Peyer's patch (tissue), 4 donors: ENCODE data around the gene PITHD1. TPM values are rescaled to one million over a fixed set of nuclear protein-coding genes. Genes with fewer than 3 reads are reported as not detected.

ENCODE experiments used
- DNase-seq, 3 donors: peaks; one replicate each; pipeline ENCODE4 v3.0.0-alpha.2; 2017 to 2019
- H3K27ac ChIP-seq, 4 donors: fragments of 200-600 bp; sonication (generic); one replicate each; pipeline ENCODE4 v1.5.1; 2016 to 2019
- H3K27me3 ChIP-seq, 2 donors: fragments of 200-600 bp; sonication (generic); one replicate each; pipeline ENCODE4 v1.5.1; 2019
- H3K36me3 ChIP-seq, 3 donors: fragments of 200-600 bp; sonication (generic); one replicate each; pipeline ENCODE4 v1.5.1; 2016 to 2019
- H3K4me1 ChIP-seq, 4 donors: fragments of 200-600 bp; sonication (generic); one replicate each; pipeline ENCODE4 v1.5.1; 2016 to 2019
- H3K4me3 ChIP-seq, 4 donors: fragments of 200-600 bp; sonication (generic); 1 replicate in 3 of 4; 2 replicates in 1 of 4; pipeline ENCODE4 v1.5.1; 2016 to 2019; ENCODE audit warnings: mild to moderate bottlenecking in 1 of 4
- H3K9me3 ChIP-seq, 4 donors: fragments of 200-600 bp; sonication (generic); one replicate each; pipeline ENCODE4 v1.5.1; 2016 to 2019; ENCODE audit warnings: mild to moderate bottlenecking in 1 of 4
- CTCF ChIP-seq, 6 experiments: fragments of 450-650 bp in 4 of 6; fragments of 200-600 bp in 2 of 6; sonication (generic) in 1 of 6; IDR thresholded peaks; one replicate each; pipeline ENCODE4 v1.5.1; 2017 to 2019; ENCODE audit warnings: antibody characterized with exemption in 6 of 6, mild to moderate bottlenecking in 3 of 6, moderate library complexity in 1 of 6
- POLR2A ChIP-seq, 2 donors: fragments of 450-650 bp; IDR thresholded peaks; one replicate each; pipeline ENCODE4 v1.5.1; 2017; ENCODE audit warnings: antibody characterized with exemption in 2 of 2, mild to moderate bottlenecking in 2 of 2, moderate library complexity in 2 of 2
- total RNA-seq, 4 donors: library from RNA; depleted of rRNA; stranded (reverse); fragments of >200 nt; gene quantifications; one replicate each; pipeline ENCODE4 v1.1.0, GENCODE V29; 2016

Gene PITHD1
- total RNA-seq, 4 donors from 2014 or later = 19.4 to 47.0 (median 30.1) TPM

GRCh38 chr1:23795676-23796465 lies 17.7 kb downstream of the PITHD1 start:
- peak in 1 of 3 donors; percentile 46 for DNase-seq
- TF ChIP-seq CTCF (IDR thresholded peaks at IDR 0.05) (no peak), POLR2A (IDR thresholded peaks at IDR 0.05) (no peak)
- no peaks in the 10 kb centered on the region for H3K27me3 ChIP-seq
- H3K27ac ChIP-seq = peak overlapping the region in 1 of 4 donors; percentile 45
- H3K36me3 ChIP-seq = peaks cover 0 to 50% (median 0%) of the 10 kb centered on the region in 3 donors
- H3K9me3 ChIP-seq = no peaks in the 10 kb centered on the region
- H3K4me3 ChIP-seq = no peak overlapping the region
- H3K4me1 ChIP-seq = peaks cover 9 to 40% (median 20%) of the 10 kb centered on the region in 4 donors

GRCh38 chr1:23796466-23797271 lies 18.5 kb downstream of the PITHD1 start:
- Histone ChIP-seq H3K9me3 (no peaks in the 10 kb centered on the region), H3K36me3 (peaks cover 0 to 50% (median 0%) of the 10 kb centered on the region in 3 donors), H3K27me3 (no peaks in the 10 kb centered on the region), H3K27ac (peak overlapping the region in 1 of 4 donors; percentile 45), H3K4me1 (peaks cover 9 to 43% (median 25%) of the 10 kb centered on the region in 4 donors), H3K4me3 (no peak overlapping the region)
- DNase-seq = peak in 1 of 3 donors; percentile 65
- TF ChIP-seq POLR2A (IDR thresholded peaks at IDR 0.05) = no peak
- TF ChIP-seq CTCF (IDR thresholded peaks at IDR 0.05) = peak in 3 of 6 experiments; percentile 39 to 44 (median 39)

- TF ChIP-seq POLR2A (IDR thresholded peaks at IDR 0.05) = no peak
- no peak for TF ChIP-seq CTCF (IDR thresholded peaks at IDR 0.05)
- peak in 1 of 3 donors; percentile 44 for DNase-seq
- Histone ChIP-seq H3K27ac (peak overlapping the region in 1 of 4 donors; percentile 13), H3K4me3 (no peak overlapping the region), H3K27me3 (no peaks in the 10 kb centered on the region), H3K4me1 (peaks cover 2 to 35% (median 18%) of the 10 kb centered on the region in 4 donors), H3K9me3 (no peaks in the 10 kb centered on the region), H3K36me3 (peaks cover 0 to 48% (median 0%) of the 10 kb centered on the region in 3 donors)
Observed at GRCh38 chr1:23797478-23798448, 19.5 kb downstream of the PITHD1 start.

- TF ChIP-seq CTCF (IDR thresholded peaks at IDR 0.05) = no peak
- H3K36me3 ChIP-seq = peaks cover 0 to 39% (median 0%) of the 10 kb centered on the region in 3 donors
- peak overlapping the region in 3 of 4 donors; percentile 93 to 97 (median 95) for H3K27ac ChIP-seq
- H3K4me1 ChIP-seq = peaks cover 0 to 26% (median 18%) of the 10 kb centered on the region in 4 donors
- no peaks in the 10 kb centered on the region for H3K27me3 ChIP-seq
- peak overlapping the region in 2 of 4 donors; percentile 72 to 91 for H3K4me3 ChIP-seq
- DNase-seq = peak in 1 of 3 donors; percentile 49
- H3K9me3 ChIP-seq = no peaks in the 10 kb centered on the region
Observed at GRCh38 chr1:23798662-23799142, 20.5 kb downstream of the PITHD1 start.

- peaks cover 0 to 37% (median 0%) of the 10 kb centered on the region in 3 donors for H3K36me3 ChIP-seq
- TF ChIP-seq POLR2A (IDR thresholded peaks at IDR 0.05) (no peak), CTCF (IDR thresholded peaks at IDR 0.05) (no peak)
- no peaks in the 10 kb centered on the region for H3K9me3 ChIP-seq
- peaks cover 0 to 24% (median 18%) of the 10 kb centered on the region in 4 donors for H3K4me1 ChIP-seq
- peak overlapping the region; percentile 65 to 94 (median 82) for H3K4me3 ChIP-seq
- H3K27ac ChIP-seq = peak overlapping the region; percentile 85 to 97 (median 94)
- DNase-seq = no peak
- H3K27me3 ChIP-seq = no peaks in the 10 kb centered on the region
Observed at GRCh38 chr1:23799255-23799569, 21.0 kb downstream of the PITHD1 start.
